Mesendoderm (in vitro differentiated cells): ENCODE measurements around the gene TNS1.

ENCODE experiments used
- DNase-seq: peaks from one replicate; pipeline ENCODE4 v3.0.0; 2013
- H2AK5ac ChIP-seq: 2 replicates; pipeline ENCODE4 v1.6.1; 2013; ENCODE audit warnings: low read length, inconsistent platforms
- H2BK120ac ChIP-seq: 2 replicates; pipeline ENCODE4 v1.6.1; 2013; ENCODE audit warnings: low read depth, mild to moderate bottlenecking, low read length, moderate library complexity, mixed read lengths
- H2BK15ac ChIP-seq: replicated peaks from 2 replicates; pipeline ENCODE4 v1.6.1; 2013; ENCODE audit warnings: low read depth, mild to moderate bottlenecking, moderate library complexity
- H2BK5ac ChIP-seq: 2 replicates; pipeline ENCODE4 v1.6.1; 2013; ENCODE audit warnings: low read length, inconsistent platforms
- H3K18ac ChIP-seq: 2 replicates; pipeline ENCODE4 v1.6.1; 2013; ENCODE audit warnings: mild to moderate bottlenecking, low read length, mixed read lengths
- H3K23ac ChIP-seq: one replicate; pipeline ENCODE4 v1.6.1; 2013; ENCODE audit warnings: low read length
- H3K27ac ChIP-seq: 2 replicates; pipeline ENCODE4 v1.5.1; 2013; ENCODE audit warnings: low read depth, mild to moderate bottlenecking, inconsistent platforms, low read length, moderate library complexity
- H3K27me3 ChIP-seq: 2 replicates; pipeline ENCODE4 v1.6.1; 2013; ENCODE audit warnings: low read length, control low read depth, mild to moderate bottlenecking, inconsistent platforms; ENCODE audit not compliant: insufficient read depth, poor library complexity
- H3K36me3 ChIP-seq: 2 replicates; pipeline ENCODE4 v1.6.1; 2013; ENCODE audit warnings: low read length, inconsistent platforms; ENCODE audit not compliant: control insufficient read depth, insufficient read depth
- H3K4ac ChIP-seq: one replicate; pipeline ENCODE4 v1.6.1; 2013; ENCODE audit warnings: low read depth, mild to moderate bottlenecking, low read length, moderate library complexity
- H3K4me1 ChIP-seq: 2 replicates; pipeline ENCODE4 v1.6.1; 2013; ENCODE audit warnings: low read depth, low read length, inconsistent platforms; ENCODE audit not compliant: control insufficient read depth
- H3K4me2 ChIP-seq: 2 replicates; pipeline ENCODE4 v1.6.1; 2013; ENCODE audit warnings: low read length
- H3K4me3 ChIP-seq: 2 replicates; pipeline ENCODE4 v1.5.1; 2013; ENCODE audit warnings: mild to moderate bottlenecking, low read length
- H3K56ac ChIP-seq: one replicate; pipeline ENCODE4 v1.6.1; 2013; ENCODE audit warnings: low read length
- H3K79me1 ChIP-seq: 2 replicates; pipeline ENCODE4 v1.6.1; 2013; ENCODE audit warnings: low read length, inconsistent platforms
- H3K79me2 ChIP-seq: 2 replicates; pipeline ENCODE4 v1.6.1; 2013; ENCODE audit warnings: mild to moderate bottlenecking, low read length; ENCODE audit not compliant: control insufficient read depth, insufficient read depth
- H3K9ac ChIP-seq: 2 replicates; pipeline ENCODE4 v1.6.1; 2013; ENCODE audit warnings: low read length, inconsistent platforms
- H4K5ac ChIP-seq: one replicate; pipeline ENCODE4 v1.6.1; 2013; ENCODE audit warnings: low read length
- H4K8ac ChIP-seq: one replicate; pipeline ENCODE4 v1.6.1; 2013; ENCODE audit warnings: low read depth, mild to moderate bottlenecking, control low read depth, low read length, moderate library complexity
- WGBS: extraction: QIAGEN DNeasy Blood & Tissue Kit; methylation state at CpG from one replicate; pipeline ENCODE4 v1.1.7; 2013; ENCODE audit warnings: low lambda C conversion rate, missing lambda C conversion rate; ENCODE audit not compliant: insufficient coverage; ENCODE audit errors: extremely low coverage; 5-methylcytosine and 5-hydroxymethylcytosine counted together

Gene TNS1

GRCh38 chr2:217892560-217892959 is 110.2 kb downstream of the TNS1 start:
- Histone ChIP-seq H2AK5ac (no peak overlapping the region), H4K5ac (no peak overlapping the region), H3K23ac (no peak overlapping the region), H2BK15ac (no peak overlapping the region), H3K18ac (no peak overlapping the region), H3K27ac (no peak overlapping the region), H3K4me1 (no peaks in the 10 kb centered on the region), H3K56ac (no peak overlapping the region), H4K8ac (no peak overlapping the region), H3K79me2 (no peaks in the 10 kb centered on the region), H3K9ac (no peak overlapping the region), H3K4me2 (no peak overlapping the region), H3K36me3 (no peaks in the 10 kb centered on the region), H3K27me3 (no peaks in the 10 kb centered on the region), H3K79me1 (no peaks in the 10 kb centered on the region), H3K4ac (no peak overlapping the region), H2BK5ac (no peak overlapping the region), H3K4me3 (no peak overlapping the region), H2BK120ac (no peak overlapping the region)
- WGBS: no CpG with 5 or more reads among the region's 8 CpGs
- DNase-seq: no peak

- no peaks in the 10 kb centered on the region for H3K36me3 ChIP-seq
- peak; percentile 30 for DNase-seq
Observed at GRCh38 chr2:217890445-217890844, 112.3 kb downstream of the TNS1 start.

GRCh38 chr2:217889656-217890055 is 113.1 kb downstream of the TNS1 start:
- DNase-seq: no peak
- Histone ChIP-seq H2BK5ac (no peak overlapping the region), H3K18ac (no peak overlapping the region), H2AK5ac (no peak overlapping the region), H2BK15ac (no peak overlapping the region), H3K79me1 (no peaks in the 10 kb centered on the region), H3K36me3 (no peaks in the 10 kb centered on the region), H2BK120ac (no peak overlapping the region), H3K27ac (no peak overlapping the region), H3K27me3 (no peaks in the 10 kb centered on the region), H3K4me1 (no peaks in the 10 kb centered on the region), H3K4ac (no peak overlapping the region), H3K4me2 (no peak overlapping the region), H3K23ac (no peak overlapping the region), H4K5ac (no peak overlapping the region), H3K79me2 (no peaks in the 10 kb centered on the region), H3K56ac (no peak overlapping the region), H3K9ac (no peak overlapping the region), H3K4me3 (no peak overlapping the region), H4K8ac (no peak overlapping the region)
- no CpG with 5 or more reads among the region's 5 CpGs for WGBS

More at GRCh38 chr2:217890445-217890844, 112.3 kb downstream of the TNS1 start:
- Histone ChIP-seq H4K5ac (no peak overlapping the region), H3K4me3 (no peak overlapping the region), H3K56ac (no peak overlapping the region), H2BK5ac (no peak overlapping the region), H3K18ac (no peak overlapping the region), H3K23ac (no peak overlapping the region), H4K8ac (no peak overlapping the region), H3K79me2 (no peaks in the 10 kb centered on the region), H3K4ac (no peak overlapping the region), H3K4me2 (no peak overlapping the region), H2AK5ac (no peak overlapping the region), H2BK15ac (no peak overlapping the region), H3K79me1 (no peaks in the 10 kb centered on the region), H3K9ac (no peak overlapping the region), H3K4me1 (no peaks in the 10 kb centered on the region), H3K27ac (no peak overlapping the region), H3K27me3 (no peaks in the 10 kb centered on the region), H2BK120ac (no peak overlapping the region)
- WGBS: no CpG with 5 or more reads among the region's 4 CpGs

- no peaks in the 10 kb centered on the region for H3K4me1 ChIP-seq
- H3K79me1 ChIP-seq: no peaks in the 10 kb centered on the region
- H3K23ac ChIP-seq: no peak overlapping the region
- H3K56ac ChIP-seq: no peak overlapping the region
- no peaks in the 10 kb centered on the region for H3K27me3 ChIP-seq
- H2BK5ac ChIP-seq: no peak overlapping the region
- no peak overlapping the region for H3K4me2 ChIP-seq
- no peak overlapping the region for H3K18ac ChIP-seq
- H3K4me3 ChIP-seq: no peak overlapping the region
- H4K5ac ChIP-seq: no peak overlapping the region
- H3K4ac ChIP-seq: no peak overlapping the region
- H2BK15ac ChIP-seq: no peak overlapping the region
- H4K8ac ChIP-seq: no peak overlapping the region
- peak; percentile 41 for DNase-seq
- no peaks in the 10 kb centered on the region for H3K36me3 ChIP-seq
- no peak overlapping the region for H3K9ac ChIP-seq
- no peak overlapping the region for H2AK5ac ChIP-seq
- no peaks in the 10 kb centered on the region for H3K79me2 ChIP-seq
- no peak overlapping the region for H3K27ac ChIP-seq
- no peak overlapping the region for H2BK120ac ChIP-seq
- no CpG with 5 or more reads among the region's 16 CpGs for WGBS
Observed at GRCh38 chr2:217887841-217888701, 114.7 kb downstream of the TNS1 start.

- H3K4me1 ChIP-seq: no peaks in the 10 kb centered on the region
- DNase-seq: peak; percentile 88
- WGBS: no CpG with 5 or more reads among the region's 6 CpGs
- no peak overlapping the region for H2BK120ac ChIP-seq
- H3K56ac ChIP-seq: no peak overlapping the region
- no peak overlapping the region for H2BK15ac ChIP-seq
- H3K36me3 ChIP-seq: no peaks in the 10 kb centered on the region
- H3K4ac ChIP-seq: no peak overlapping the region
- H4K8ac ChIP-seq: no peak overlapping the region
- H4K5ac ChIP-seq: no peak overlapping the region
- H3K18ac ChIP-seq: no peak overlapping the region
- no peaks in the 10 kb centered on the region for H3K27me3 ChIP-seq
- no peak overlapping the region for H3K9ac ChIP-seq
- H3K79me1 ChIP-seq: no peaks in the 10 kb centered on the region
- H3K27ac ChIP-seq: no peak overlapping the region
- no peak overlapping the region for H2BK5ac ChIP-seq
- no peak overlapping the region for H3K4me3 ChIP-seq
- H3K4me2 ChIP-seq: no peak overlapping the region
- H2AK5ac ChIP-seq: no peak overlapping the region
- no peaks in the 10 kb centered on the region for H3K79me2 ChIP-seq
- H3K23ac ChIP-seq: no peak overlapping the region
Observed at GRCh38 chr2:217886720-217887309, 116.0 kb downstream of the TNS1 start.
